Progenitor cell of endocrine pancreas (in vitro differentiated cells): ENCODE results near the gene CR2. TPM values are rescaled to one million over a fixed set of nuclear protein-coding genes. Genes with fewer than 3 reads are reported as not detected.
"Not testable (repeated sequence)": the region's sequence is repeated elsewhere in the genome, so short reads cannot be mapped to it uniquely, and the experiment has no call there.

Experiments
- DNase-seq: peaks from one replicate; pipeline ENCODE4 v3.0.0; 2021; ENCODE audit warnings: low spot score; ENCODE audit not compliant: unreplicated experiment
- H3K27ac Mint-ChIP-seq: 2 replicates; pipeline ENCODE4 v1.8.0; 2021; ENCODE audit warnings: mild to moderate bottlenecking, moderate library complexity, mixed read lengths
- H3K27me3 Mint-ChIP-seq: 2 replicates; pipeline ENCODE4 v1.8.0; 2021; ENCODE audit warnings: mixed read lengths
- H3K36me3 Mint-ChIP-seq: 2 replicates; pipeline ENCODE4 v1.8.0; 2022; ENCODE audit warnings: mixed read lengths; ENCODE audit not compliant: insufficient read depth
- H3K4me1 Mint-ChIP-seq: 2 replicates; pipeline ENCODE4 v1.8.0; 2021; ENCODE audit warnings: low read depth, mixed read lengths
- H3K4me3 Mint-ChIP-seq: 2 replicates; pipeline ENCODE4 v1.8.0; 2021; ENCODE audit warnings: low read depth, mild to moderate bottlenecking, moderate library complexity, mixed read lengths
- H3K9me3 Mint-ChIP-seq: 2 replicates; pipeline ENCODE4 v1.8.0; 2021; ENCODE audit warnings: low read depth, mixed read lengths
- CTCF ChIP-seq: fragments of 200-600 bp; sonication (generic); IDR thresholded peaks from one replicate; pipeline ENCODE4 v1.5.0; 2021; ENCODE audit warnings: antibody characterized with exemption, mild to moderate bottlenecking; ENCODE audit not compliant: unreplicated experiment
- total RNA-seq: library from RNA; stranded (reverse); gene quantifications from 2 replicates; pipeline ENCODE4 v1.2.1, GENCODE V29; 2021

The CR2 gene
- total RNA-seq, 1 donor from 2014 or later: 0.17 TPM

DNA sequence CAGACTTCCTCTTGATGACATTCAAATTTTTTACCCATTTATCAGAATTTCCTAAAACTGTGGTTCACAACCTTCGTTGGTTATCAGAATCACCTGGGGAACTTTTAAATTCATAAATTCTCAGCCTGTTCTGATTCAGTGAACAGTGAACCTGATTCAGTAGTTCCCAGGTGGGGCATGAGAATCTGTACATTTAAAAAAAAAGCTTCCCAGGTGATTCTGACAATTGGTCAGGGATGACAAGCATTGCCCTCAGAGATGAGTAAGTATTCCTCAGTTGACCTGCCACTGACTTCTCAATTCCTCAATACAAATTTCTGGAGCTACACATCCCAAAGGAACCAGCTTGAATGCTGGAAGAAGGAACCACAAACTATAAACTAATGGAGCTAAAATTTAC is 23.5 kb upstream of the CR2 start:
- peaks cover 10% of the 10 kb centered on the region for H3K9me3 Mint-ChIP-seq

DNA sequence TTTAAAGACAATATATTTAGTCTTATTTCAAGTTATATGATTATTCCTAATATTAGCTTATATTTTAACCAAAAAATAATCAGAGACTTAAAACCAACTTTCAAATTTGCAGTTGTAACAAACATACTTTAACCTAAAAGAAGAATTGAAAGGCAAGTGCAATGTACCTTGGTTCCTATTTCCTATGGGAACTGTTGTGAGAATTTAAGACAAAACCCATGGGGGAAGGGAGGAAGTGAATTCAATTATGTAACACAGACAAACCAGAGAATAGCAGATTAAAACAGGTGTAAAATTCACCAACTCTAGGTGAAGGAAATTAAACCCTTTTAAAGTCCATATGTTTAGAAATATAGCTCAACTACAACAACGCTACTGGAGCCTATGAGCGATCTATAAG is 22.6 kb upstream of the CR2 start:
- Mint-ChIP-seq H3K36me3 (no peaks in the 10 kb centered on the region), H3K27ac (no peak overlapping the region), H3K4me1 (no peaks in the 10 kb centered on the region), H3K4me3 (no peak overlapping the region), H3K27me3 (peaks cover 12% of the 10 kb centered on the region), H3K9me3 (peaks cover 10% of the 10 kb centered on the region)
- DNase-seq: no peak
- TF ChIP-seq CTCF: no peak

More for the DNA sequence above, 23.5 kb upstream of the CR2 start:
- no peak for TF ChIP-seq CTCF
- no peak overlapping the region for H3K4me3 Mint-ChIP-seq
- H3K27me3 Mint-ChIP-seq: peaks cover 7% of the 10 kb centered on the region
- DNase-seq: no peak
- H3K36me3 Mint-ChIP-seq: no peaks in the 10 kb centered on the region
- H3K27ac Mint-ChIP-seq: no peak overlapping the region
- H3K4me1 Mint-ChIP-seq: no peaks in the 10 kb centered on the region

GRCh38 chr1:207433435-207433834 is 20.7 kb upstream of the CR2 start:
- Mint-ChIP-seq H3K27me3 (peaks cover 12% of the 10 kb centered on the region), H3K27ac (no peak overlapping the region), H3K4me3 (no peak overlapping the region), H3K9me3 (no peaks in the 10 kb centered on the region), H3K4me1 (no peaks in the 10 kb centered on the region), H3K36me3 (no peaks in the 10 kb centered on the region)
- no peak for TF ChIP-seq CTCF
- no peak for DNase-seq

DNA sequence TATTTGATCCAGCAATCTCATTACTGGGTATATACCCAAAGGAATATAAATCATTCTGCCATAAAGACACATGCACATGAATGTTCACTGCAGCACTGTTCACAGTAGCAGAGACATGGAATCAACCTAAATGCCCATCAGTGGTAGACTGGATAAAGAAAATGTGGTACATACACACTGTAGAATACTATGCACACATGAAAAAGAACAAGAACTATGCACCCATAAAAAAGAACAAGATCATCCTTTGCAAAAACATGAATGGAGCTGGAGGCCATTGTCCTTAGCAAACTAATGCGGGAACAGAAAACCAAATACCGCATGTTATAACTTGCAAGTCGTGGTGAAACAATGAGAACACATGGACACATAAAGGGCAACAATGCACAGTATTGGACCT is 17.4 kb upstream of the CR2 start:
- H3K36me3 Mint-ChIP-seq, H3K27ac Mint-ChIP-seq, H3K4me3 Mint-ChIP-seq, H3K27me3 Mint-ChIP-seq, H3K4me1 Mint-ChIP-seq, DNase-seq, H3K9me3 Mint-ChIP-seq: not testable (repeated sequence)

GRCh38 chr1:207440626-207441025 is 13.5 kb upstream of the CR2 start:
- TF ChIP-seq CTCF: no peak
- Mint-ChIP-seq H3K27me3 (peaks cover 23% of the 10 kb centered on the region), H3K36me3 (no peaks in the 10 kb centered on the region), H3K27ac (no peak overlapping the region), H3K4me3 (no peak overlapping the region), H3K4me1 (no peaks in the 10 kb centered on the region), H3K9me3 (no peaks in the 10 kb centered on the region)
- DNase-seq: no peak

GRCh38 chr1:207444514-207445217 is 9.5 kb upstream of the CR2 start:
- no peak overlapping the region for H3K27ac Mint-ChIP-seq
- H3K4me1 Mint-ChIP-seq: no peaks in the 10 kb centered on the region
- H3K4me3 Mint-ChIP-seq: no peak overlapping the region
- peaks cover 37% of the 10 kb centered on the region for H3K27me3 Mint-ChIP-seq
- H3K9me3 Mint-ChIP-seq: no peaks in the 10 kb centered on the region
- no peaks in the 10 kb centered on the region for H3K36me3 Mint-ChIP-seq
- DNase-seq: no peak
- no peak for TF ChIP-seq CTCF
